Body of pancreas (tissue), 4 donors: Measurements from ENCODE around the gene ACACA.

Experiments used
- POLR2A ChIP-seq, 3 donors: fragments of 450-650 bp; IDR thresholded peaks; one replicate each; pipeline ENCODE4 v1.6.1; 2016; ENCODE audit warnings: antibody characterized with exemption in 3 of 3, mild to moderate bottlenecking in 2 of 3
- TF ChIP-seq, protein P1 (sequence below), 7 experiments: fragments of 450-650 bp in 4 of 7; fragments of 200-600 bp in 3 of 7; sonication (generic) in 3 of 7; IDR thresholded peaks; one replicate each; pipeline ENCODE4 v1.5.1; 2016 to 2019; ENCODE audit warnings: antibody characterized with exemption in 7 of 7

DNA sequence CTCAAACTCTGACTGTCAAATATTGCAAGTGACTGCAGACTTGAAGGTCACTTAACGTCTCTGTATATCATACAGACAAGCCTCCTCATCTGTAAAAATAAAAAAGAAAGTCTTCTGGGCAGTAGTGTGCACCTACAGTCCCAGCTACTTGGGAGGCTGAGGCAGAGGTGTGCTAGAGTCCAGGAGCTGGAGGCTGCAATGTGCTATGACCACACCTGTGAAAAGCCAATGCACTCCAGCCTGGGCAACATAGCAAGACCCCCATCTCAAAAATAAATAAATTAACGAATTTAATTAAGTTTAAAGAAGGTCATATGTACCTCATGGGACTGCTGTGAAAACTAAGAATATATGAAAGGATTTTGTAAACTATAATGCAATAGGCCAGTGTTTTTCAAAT lies 65.8 kb downstream of the ACACA start:
- TF ChIP-seq, protein P1, sequence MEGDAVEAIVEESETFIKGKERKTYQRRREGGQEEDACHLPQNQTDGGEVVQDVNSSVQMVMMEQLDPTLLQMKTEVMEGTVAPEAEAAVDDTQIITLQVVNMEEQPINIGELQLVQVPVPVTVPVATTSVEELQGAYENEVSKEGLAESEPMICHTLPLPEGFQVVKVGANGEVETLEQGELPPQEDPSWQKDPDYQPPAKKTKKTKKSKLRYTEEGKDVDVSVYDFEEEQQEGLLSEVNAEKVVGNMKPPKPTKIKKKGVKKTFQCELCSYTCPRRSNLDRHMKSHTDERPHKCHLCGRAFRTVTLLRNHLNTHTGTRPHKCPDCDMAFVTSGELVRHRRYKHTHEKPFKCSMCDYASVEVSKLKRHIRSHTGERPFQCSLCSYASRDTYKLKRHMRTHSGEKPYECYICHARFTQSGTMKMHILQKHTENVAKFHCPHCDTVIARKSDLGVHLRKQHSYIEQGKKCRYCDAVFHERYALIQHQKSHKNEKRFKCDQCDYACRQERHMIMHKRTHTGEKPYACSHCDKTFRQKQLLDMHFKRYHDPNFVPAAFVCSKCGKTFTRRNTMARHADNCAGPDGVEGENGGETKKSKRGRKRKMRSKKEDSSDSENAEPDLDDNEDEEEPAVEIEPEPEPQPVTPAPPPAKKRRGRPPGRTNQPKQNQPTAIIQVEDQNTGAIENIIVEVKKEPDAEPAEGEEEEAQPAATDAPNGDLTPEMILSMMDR (IDR thresholded peaks at IDR 0.05) = no peak
- no peak for TF ChIP-seq POLR2A (IDR thresholded peaks at IDR 0.05)
